HepG2 (cell line): Measurements from ENCODE around the gene TP73. TPM values are rescaled to one million over a fixed set of nuclear protein-coding genes. Genes with fewer than 3 reads are reported as not detected.
A peak's percentile ranks its signal among the peaks of the same experiment; 100 is the strongest.

Source experiments
- CC2D1A ChIP-seq: sonication (generic); formaldehyde crosslinking; IDR thresholded peaks from 2 replicates; pipeline ENCODE4 v1.8.1; 2023; ENCODE audit warnings: mild to moderate bottlenecking, missing genetic modification reagents
- DMAP1 ChIP-seq: IDR thresholded peaks from 2 replicates; pipeline ENCODE4 v1.6.1; 2016
- DNMT1 ChIP-seq: sonication (generic); formaldehyde crosslinking; IDR thresholded peaks from 2 replicates; pipeline ENCODE4 v1.5.1; 2020; ENCODE audit warnings: mild to moderate bottlenecking, missing genetic modification reagents
- EED ChIP-seq: sonication (generic); formaldehyde crosslinking; IDR thresholded peaks from 2 replicates; pipeline ENCODE4 v1.5.0; 2020; ENCODE audit warnings: mild to moderate bottlenecking, missing genetic modification reagents
- IRF2 ChIP-seq: IDR thresholded peaks from 2 replicates; pipeline ENCODE4 v1.6.1; 2018; ENCODE audit warnings: missing genetic modification reagents, missing compliant biosample characterization
- NR3C1 ChIP-seq: sonication (generic); formaldehyde crosslinking; IDR thresholded peaks from 2 replicates; pipeline ENCODE4 v1.4.0; 2020; ENCODE audit warnings: missing genetic modification reagents
- PTBP1 ChIP-seq: fragments of 200-400 bp; formaldehyde crosslinking; IDR thresholded peaks from 2 replicates; pipeline ENCODE4 v1.6.1; 2018; ENCODE audit warnings: low read length, low read depth; ENCODE audit not compliant: poor library complexity, severe bottlenecking
- RFXAP ChIP-seq: sonication (generic); formaldehyde crosslinking; IDR thresholded peaks from 2 replicates; pipeline ENCODE4 v1.4.0; 2020; ENCODE audit warnings: missing genetic modification reagents, borderline replicate concordance
- SIN3A ChIP-seq: IDR thresholded peaks from 2 replicates; pipeline ENCODE4 v1.6.1; 2011; ENCODE audit warnings: low read depth, mild to moderate bottlenecking, control low read depth, low read length, borderline replicate concordance
- THYN1 ChIP-seq: sonication (generic); formaldehyde crosslinking; IDR thresholded peaks from 2 replicates; pipeline ENCODE4 v1.8.1; 2023; ENCODE audit warnings: low read depth, mild to moderate bottlenecking, moderate library complexity, missing genetic modification reagents, borderline replicate concordance
- ZEB1 ChIP-seq: IDR thresholded peaks from 2 replicates; pipeline ENCODE4 v1.6.1; 2012; ENCODE audit warnings: mild to moderate bottlenecking, low read depth, inconsistent platforms; ENCODE audit not compliant: insufficient replicate concordance
- ZNF232 ChIP-seq: sonication (generic); formaldehyde crosslinking; IDR thresholded peaks from 2 replicates; pipeline ENCODE4 v1.4.0; 2020; ENCODE audit warnings: missing genetic modification reagents, borderline replicate concordance
- ZNF317 ChIP-seq: sonication (generic); formaldehyde crosslinking; IDR thresholded peaks from 2 replicates; pipeline ENCODE4 v1.5.0; 2020; ENCODE audit warnings: mild to moderate bottlenecking, missing genetic modification reagents
- ZNF382 ChIP-seq: sonication (generic); formaldehyde crosslinking; IDR thresholded peaks from 2 replicates; pipeline ENCODE4 v1.5.0; 2020; ENCODE audit warnings: missing genetic modification reagents, mild to moderate bottlenecking, borderline replicate concordance
- ZNF549 ChIP-seq: sonication (generic); formaldehyde crosslinking; IDR thresholded peaks from 2 replicates; pipeline ENCODE4 v1.5.0; 2020; ENCODE audit warnings: missing genetic modification reagents
- ZNF557 ChIP-seq: sonication (generic); formaldehyde crosslinking; IDR thresholded peaks from 2 replicates; pipeline ENCODE4 v1.4.0; 2020; ENCODE audit warnings: missing genetic modification reagents
- ZNF775 ChIP-seq: sonication (generic); formaldehyde crosslinking; IDR thresholded peaks from 2 replicates; pipeline ENCODE4 v1.4.0; 2020; ENCODE audit warnings: missing genetic modification reagents, mild to moderate bottlenecking, moderate library complexity, borderline replicate concordance
- ZSCAN9 ChIP-seq: IDR thresholded peaks from 2 replicates; pipeline ENCODE4 v1.6.1; 2016; ENCODE audit warnings: borderline replicate concordance
- polyA plus RNA-seq, 8 experiments: library from polyadenylated mRNA; depleted of rRNA in 3 of 8; stranded (reverse) in 7 of 8; unstranded in 1 of 8; fragments of >200 nt; fragmentation: Illumina TruSeq in 4 of 8; extraction: Trizol in 4 of 8; gene quantifications; 2 replicates each; pipeline versions ENCODE4 v1.2.1 to v1.2.3, GENCODE V29; 2011 to 2016; ENCODE audit warnings: low read depth in 4 of 8, missing spikeins in 1 of 8, mixed read lengths in 1 of 8; ENCODE audit not compliant: insufficient read depth in 1 of 8
- total RNA-seq, 5 experiments: library from RNA; depleted of rRNA; stranded (reverse); fragments of >200 nt; fragmentation: Illumina TruSeq; extraction: Trizol; gene quantifications; 2 replicates each; pipeline ENCODE4 v1.2.3, GENCODE V29; 2016; ENCODE audit warnings: low read depth in 1 of 5
- TF ChIP-seq, protein P1 (sequence below): sonication (generic); formaldehyde crosslinking; IDR thresholded peaks from 2 replicates; pipeline ENCODE4 v1.9.0; 2021; ENCODE audit warnings: missing genetic modification reagents, mild to moderate bottlenecking, borderline replicate concordance
- TF ChIP-seq, protein P2 (sequence below): sonication (generic); formaldehyde crosslinking; IDR thresholded peaks from 2 replicates; pipeline ENCODE4 v1.9.0; 2021; ENCODE audit warnings: missing genetic modification reagents, borderline replicate concordance
- TF ChIP-seq, protein P3 (sequence below): sonication (generic); formaldehyde crosslinking; IDR thresholded peaks from 2 replicates; pipeline ENCODE4 v1.4.0; 2020; ENCODE audit warnings: missing genetic modification reagents
- TF ChIP-seq, protein P4 (sequence below): sonication (generic); formaldehyde crosslinking; IDR thresholded peaks from 2 replicates; pipeline ENCODE4 v1.4.0; 2020; ENCODE audit warnings: missing genetic modification reagents, borderline replicate concordance

TP73 gene
- total and polyA plus RNA-seq, 2 of the 13 experiments (the other 11 are each of a cell fraction or from before 2014, with no cell fraction given): 0.49 to 1.1 TPM

DNA sequence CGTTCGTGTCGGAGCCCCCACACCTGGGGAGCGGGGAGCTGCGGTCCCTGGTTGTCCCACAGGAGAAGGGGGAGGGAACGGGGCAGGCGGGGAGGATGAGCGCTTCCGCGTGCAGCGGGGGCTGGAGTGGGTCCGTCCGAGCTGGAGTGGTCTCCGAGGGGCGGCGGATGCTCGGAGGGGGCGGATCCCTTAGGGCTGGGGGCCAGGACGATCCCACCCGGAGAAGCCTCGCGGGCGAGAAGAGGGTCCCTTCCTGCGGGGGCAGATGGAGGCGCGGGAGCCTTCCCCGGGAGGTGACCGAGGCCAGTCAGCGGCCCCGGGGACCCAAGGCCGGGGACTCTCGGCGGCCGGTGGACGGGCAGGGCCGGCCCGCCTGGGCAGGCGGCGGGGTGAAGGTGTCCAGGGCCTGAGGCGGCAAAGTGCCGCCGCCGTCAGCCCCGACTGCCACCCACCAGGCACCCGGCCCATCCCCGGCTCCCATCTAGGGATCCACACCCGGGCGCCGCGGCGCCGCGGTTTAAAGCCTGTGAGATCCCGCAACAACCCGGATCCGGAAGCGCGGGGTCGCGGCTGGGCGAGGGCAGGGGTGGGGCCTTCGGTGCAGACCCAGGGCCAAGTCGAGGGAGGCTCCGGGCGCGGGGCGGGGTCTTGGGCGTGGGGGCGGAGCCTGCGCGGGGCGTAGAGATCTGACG, 94.7 kb downstream of the TP73 start (continued):
- TF ChIP-seq, protein P1, sequence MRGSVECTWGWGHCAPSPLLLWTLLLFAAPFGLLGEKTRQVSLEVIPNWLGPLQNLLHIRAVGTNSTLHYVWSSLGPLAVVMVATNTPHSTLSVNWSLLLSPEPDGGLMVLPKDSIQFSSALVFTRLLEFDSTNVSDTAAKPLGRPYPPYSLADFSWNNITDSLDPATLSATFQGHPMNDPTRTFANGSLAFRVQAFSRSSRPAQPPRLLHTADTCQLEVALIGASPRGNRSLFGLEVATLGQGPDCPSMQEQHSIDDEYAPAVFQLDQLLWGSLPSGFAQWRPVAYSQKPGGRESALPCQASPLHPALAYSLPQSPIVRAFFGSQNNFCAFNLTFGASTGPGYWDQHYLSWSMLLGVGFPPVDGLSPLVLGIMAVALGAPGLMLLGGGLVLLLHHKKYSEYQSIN (CRISPR knock-in tag): no peak
- TF ChIP-seq ZNF382 (no peak), ZNF775 (no peak), CC2D1A (no peak), ZNF557 (CRISPR knock-in tag) (no peak), NR3C1 (no peak), ZNF317 (CRISPR knock-in tag) (no peak), ZEB1 (no peak), ZNF549 (CRISPR knock-in tag) (no peak), THYN1 (CRISPR knock-in tag) (no peak), PTBP1 (no peak), ZNF232 (CRISPR knock-in tag) (no peak), DNMT1 (no peak), EED (CRISPR knock-in tag) (no peak), RFXAP (CRISPR knock-in tag) (no peak), SIN3A (peak; percentile 74; the same call in 1 of the 2 replicates), ZSCAN9 (CRISPR knock-in tag) (no peak), IRF2 (CRISPR knock-in tag) (peak; percentile 39; the same call in 1 of the 2 replicates), DMAP1 (CRISPR knock-in tag) (no peak)
- TF ChIP-seq, protein P2, sequence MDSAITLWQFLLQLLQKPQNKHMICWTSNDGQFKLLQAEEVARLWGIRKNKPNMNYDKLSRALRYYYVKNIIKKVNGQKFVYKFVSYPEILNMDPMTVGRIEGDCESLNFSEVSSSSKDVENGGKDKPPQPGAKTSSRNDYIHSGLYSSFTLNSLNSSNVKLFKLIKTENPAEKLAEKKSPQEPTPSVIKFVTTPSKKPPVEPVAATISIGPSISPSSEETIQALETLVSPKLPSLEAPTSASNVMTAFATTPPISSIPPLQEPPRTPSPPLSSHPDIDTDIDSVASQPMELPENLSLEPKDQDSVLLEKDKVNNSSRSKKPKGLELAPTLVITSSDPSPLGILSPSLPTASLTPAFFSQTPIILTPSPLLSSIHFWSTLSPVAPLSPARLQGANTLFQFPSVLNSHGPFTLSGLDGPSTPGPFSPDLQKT (CRISPR knock-in tag): no peak
- TF ChIP-seq, protein P3, sequence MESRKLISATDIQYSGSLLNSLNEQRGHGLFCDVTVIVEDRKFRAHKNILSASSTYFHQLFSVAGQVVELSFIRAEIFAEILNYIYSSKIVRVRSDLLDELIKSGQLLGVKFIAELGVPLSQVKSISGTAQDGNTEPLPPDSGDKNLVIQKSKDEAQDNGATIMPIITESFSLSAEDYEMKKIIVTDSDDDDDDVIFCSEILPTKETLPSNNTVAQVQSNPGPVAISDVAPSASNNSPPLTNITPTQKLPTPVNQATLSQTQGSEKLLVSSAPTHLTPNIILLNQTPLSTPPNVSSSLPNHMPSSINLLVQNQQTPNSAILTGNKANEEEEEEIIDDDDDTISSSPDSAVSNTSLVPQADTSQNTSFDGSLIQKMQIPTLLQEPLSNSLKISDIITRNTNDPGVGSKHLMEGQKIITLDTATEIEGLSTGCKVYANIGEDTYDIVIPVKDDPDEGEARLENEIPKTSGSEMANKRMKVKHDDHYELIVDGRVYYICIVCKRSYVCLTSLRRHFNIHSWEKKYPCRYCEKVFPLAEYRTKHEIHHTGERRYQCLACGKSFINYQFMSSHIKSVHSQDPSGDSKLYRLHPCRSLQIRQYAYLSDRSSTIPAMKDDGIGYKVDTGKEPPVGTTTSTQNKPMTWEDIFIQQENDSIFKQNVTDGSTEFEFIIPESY (CRISPR knock-in tag): no peak
- TF ChIP-seq, protein P4, sequence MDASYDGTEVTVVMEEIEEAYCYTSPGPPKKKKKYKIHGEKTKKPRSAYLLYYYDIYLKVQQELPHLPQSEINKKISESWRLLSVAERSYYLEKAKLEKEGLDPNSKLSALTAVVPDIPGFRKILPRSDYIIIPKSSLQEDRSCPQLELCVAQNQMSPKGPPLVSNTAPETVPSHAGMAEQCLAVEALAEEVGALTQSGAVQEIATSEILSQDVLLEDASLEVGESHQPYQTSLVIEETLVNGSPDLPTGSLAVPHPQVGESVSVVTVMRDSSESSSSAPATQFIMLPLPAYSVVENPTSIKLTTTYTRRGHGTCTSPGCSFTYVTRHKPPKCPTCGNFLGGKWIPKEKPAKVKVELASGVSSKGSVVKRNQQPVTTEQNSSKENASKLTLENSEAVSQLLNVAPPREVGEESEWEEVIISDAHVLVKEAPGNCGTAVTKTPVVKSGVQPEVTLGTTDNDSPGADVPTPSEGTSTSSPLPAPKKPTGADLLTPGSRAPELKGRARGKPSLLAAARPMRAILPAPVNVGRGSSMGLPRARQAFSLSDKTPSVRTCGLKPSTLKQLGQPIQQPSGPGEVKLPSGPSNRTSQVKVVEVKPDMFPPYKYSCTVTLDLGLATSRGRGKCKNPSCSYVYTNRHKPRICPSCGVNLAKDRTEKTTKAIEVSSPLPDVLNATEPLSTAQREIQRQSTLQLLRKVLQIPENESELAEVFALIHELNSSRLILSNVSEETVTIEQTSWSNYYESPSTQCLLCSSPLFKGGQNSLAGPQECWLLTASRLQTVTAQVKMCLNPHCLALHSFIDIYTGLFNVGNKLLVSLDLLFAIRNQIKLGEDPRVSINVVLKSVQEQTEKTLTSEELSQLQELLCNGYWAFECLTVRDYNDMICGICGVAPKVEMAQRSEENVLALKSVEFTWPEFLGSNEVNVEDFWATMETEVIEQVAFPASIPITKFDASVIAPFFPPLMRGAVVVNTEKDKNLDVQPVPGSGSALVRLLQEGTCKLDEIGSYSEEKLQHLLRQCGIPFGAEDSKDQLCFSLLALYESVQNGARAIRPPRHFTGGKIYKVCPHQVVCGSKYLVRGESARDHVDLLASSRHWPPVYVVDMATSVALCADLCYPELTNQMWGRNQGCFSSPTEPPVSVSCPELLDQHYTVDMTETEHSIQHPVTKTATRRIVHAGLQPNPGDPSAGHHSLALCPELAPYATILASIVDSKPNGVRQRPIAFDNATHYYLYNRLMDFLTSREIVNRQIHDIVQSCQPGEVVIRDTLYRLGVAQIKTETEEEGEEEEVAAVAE (CRISPR knock-in tag): peak; percentile 39; the same call in 1 of the 2 replicates
